HG03025 (cell line): ENCODE data around the gene DBP.
A peak's percentile ranks its signal among the peaks of the same experiment; 100 is the strongest.
"Not testable (repeated sequence)": the region's sequence is repeated elsewhere in the genome, so short reads cannot be mapped to it uniquely, and the experiment has no call there.

Experiments used
- ATAC-seq: cut with Tn5 transposase; IDR thresholded peaks from one replicate; pipeline ENCODE4 v1.9.1; 2021; ENCODE audit warnings: mild to moderate bottlenecking, moderate library complexity; ENCODE audit not compliant: unreplicated experiment, low FRiP score

The DBP gene

DNA sequence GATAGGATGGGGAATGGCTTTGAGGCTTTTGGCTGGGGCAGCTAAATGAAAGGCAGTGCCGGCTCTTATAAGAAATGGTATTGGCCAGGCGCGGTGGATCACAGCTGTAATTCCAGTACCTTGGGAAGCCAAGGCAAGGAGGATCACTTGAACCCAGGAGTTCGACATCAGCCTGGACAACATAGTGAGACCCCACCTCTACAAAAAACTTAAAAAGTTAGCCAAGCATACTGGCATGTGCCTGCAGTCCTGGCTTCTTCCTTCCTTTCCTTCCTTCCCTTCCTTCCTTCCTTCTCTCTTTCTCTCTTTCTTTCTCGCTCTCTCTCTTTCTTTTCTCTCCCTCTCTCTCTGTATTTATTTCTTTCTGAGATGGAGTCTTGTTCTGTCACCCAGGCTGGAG lies 5.7 kb upstream of the DBP start:
- ATAC-seq = no peak

DNA sequence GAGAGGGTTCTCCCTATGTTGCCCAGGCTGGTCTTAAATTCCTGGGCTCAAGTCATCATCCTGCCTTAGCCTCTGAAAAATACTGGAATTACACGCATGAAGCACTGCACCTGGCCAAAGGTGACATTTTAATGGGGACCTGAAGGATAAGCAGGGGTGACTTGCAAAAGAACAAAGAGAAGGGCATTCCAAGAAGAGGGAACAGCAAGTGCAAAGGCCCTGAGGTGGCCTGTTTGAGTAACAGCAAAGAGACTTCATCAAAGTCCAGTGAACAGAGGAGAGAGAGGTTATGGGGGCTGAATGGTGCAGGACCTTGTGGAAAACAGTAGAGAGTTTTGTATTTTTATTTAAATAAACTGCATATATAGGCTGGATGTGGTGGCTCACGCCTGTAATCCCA lies 4.7 kb upstream of the DBP start:
- no peak for ATAC-seq

DNA sequence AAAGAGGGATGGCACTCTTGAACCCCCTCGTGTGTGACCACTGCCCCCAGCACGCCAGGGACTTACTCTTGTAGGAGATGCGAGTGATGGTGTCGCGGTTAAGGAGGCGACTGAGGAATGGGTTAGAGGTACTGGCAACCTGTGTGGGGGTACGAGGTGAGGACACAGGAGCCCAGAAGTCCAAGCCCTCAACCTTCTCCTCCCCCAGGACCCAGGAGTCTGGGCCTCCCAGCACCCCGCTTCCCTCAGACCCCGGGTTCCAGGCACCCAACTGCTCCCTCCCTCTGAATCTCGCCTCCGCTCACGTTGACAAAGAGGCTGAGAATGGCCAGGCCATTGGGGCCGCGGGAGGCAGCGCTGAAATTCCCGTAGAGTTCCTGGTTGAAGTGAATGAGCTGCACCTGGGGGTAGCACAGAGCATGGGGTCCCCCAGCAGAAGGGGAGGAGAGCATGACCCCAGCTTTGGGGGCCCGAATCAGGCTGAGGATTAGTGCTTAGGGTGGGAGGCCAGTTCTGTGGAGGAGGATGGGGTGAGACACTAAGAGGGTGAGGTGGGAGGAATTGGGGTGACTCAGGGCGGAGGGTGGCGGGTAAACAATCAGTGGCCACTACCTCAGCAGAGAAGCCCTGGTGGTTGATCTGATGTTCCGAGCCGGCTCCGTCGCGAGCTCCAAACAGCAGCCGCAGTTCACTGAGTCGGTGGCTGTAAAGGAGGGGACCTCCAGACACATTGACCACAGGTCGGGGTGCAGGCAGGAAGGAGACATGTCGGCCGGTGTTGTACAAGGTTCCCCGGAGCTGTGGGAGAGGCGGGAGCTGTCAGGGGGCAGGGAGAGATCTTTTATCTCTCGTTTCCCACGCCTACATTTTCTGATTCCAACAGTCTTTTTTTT lies 2.5 kb upstream of the DBP start:
- no peak for ATAC-seq

DNA sequence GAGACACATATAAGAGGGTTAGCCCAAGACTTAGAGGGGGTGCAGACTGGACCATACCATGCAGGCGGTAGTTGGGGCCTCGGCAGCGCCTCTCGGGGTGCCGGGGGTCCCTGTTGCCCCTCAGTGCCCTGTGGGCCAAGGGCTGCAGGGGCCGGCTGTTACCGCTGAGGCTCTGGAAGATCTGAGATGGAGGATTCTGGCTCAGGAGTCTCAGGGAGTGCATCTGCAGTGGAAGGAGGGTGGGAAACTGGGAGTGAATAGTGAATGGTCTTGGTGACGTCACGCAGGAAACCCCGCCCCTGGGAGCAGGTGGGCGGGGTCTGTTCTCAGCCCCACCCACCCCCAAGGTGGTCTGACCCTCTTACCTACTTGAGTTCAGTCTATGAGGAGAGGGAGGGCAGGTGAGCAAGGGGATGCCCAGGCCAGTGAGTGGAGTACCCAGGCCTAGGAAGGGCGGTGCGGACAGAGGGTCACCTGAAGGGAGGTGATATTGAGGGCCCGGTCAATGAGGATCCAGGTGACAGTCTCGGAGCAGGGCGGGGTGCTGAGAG lies 1.7 kb upstream of the DBP start:
- ATAC-seq = no peak

GRCh38 chr19:48637948-48638830 lies 1.0 kb upstream of the DBP start:
- ATAC-seq = peak; percentile 7

GRCh38 chr19:48637449-48637947 lies 319 bp upstream of the DBP start:
- peak; percentile 60 for ATAC-seq

GRCh38 chr19:48635966-48636858 lies 967 bp downstream of the DBP start:
- no peak for ATAC-seq

DNA sequence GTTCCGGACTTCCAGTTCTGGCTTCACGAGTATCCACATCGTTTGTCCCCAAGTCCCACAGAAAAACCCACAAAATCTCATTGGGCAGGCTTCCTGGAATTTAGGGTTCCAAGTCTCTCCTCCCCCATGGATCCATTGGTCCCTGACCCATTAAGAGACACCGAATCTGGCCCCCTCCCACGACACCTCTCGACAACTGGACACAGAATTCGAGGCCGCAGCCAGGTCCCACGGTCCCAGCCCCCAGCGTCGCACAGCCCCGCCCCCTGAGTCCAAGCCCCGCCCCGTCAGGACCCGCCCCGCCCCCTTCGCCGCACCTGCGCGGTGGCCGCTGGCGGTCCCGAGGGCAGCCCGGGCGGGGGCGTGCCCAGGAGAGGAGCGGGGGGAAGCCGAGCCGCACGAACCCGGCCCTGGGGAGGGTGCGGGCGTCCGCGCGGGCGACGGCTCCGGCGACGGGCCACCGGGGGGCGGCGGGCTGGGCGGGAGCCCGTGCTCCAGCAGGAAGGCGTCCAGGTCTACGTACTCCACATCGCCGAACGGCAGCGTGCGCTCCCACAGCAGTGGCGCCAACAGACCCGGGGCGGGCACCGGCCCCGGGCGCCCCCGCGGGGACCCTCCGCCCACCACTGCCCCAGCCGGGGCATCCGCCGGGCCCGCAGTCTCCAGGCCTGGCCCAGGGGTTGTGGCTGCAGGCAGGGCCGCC lies 1.8 kb downstream of the DBP start:
- ATAC-seq = no peak

GRCh38 chr19:48634424-48635262 lies 2.5 kb downstream of the DBP start:
- peak; percentile 24 for ATAC-seq

DNA sequence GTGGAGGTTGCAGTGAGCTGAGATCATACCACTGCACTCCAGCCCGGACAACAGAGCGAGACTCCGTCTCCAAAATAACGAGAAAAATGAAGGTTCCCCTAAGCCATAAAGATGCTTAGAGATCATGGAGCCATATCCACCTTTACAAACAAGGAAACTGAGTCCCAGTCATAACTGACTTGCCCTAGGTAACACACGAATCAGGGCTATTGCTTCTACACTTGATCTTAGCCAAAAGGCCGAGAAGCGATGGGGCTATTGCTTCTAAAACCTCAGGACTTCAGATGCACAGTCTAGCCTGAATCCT lies 3.2 kb downstream of the DBP start:
- ATAC-seq = no peak

DNA sequence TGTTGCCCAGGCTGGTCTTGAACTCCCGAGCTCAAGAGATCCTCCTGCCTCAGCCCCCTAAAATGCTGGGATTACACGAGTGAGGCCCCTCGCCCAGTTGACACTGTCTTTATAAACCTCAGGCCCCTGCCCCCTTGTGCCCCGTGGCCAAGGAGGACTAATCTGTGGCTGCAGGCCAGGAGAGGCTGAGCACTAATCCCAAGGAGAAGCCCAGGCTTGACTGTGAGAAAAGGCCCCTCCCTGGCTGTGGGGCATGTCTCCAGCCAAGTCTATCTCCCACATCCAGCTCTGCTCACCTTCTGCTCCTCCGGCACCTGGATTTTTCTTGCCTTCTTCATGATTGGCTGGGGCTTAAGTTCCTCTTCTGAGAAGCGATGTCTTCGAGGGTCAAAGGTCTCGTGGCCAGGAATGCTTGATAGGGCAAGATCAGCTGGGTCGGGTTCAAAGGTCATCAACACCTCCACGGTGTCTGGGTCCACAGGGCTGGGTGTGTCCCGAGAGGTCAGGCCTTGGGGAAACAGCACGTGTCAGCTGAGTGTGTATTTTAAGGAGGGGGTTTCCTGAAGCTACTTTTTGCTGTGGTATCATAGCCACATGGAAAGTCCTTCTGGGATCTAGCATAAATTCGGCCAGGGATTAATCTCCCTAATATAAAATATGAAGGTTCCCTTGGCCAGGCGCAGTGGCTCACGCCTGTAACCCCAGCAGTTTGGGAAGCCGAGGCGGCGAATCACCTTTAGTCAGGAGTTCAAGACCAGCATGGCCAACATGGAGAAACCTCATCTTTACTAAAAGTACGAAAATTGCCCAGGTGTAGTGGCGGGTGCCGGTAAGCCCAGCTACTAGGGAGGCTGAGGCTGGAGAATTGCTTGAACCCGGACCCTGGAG lies 3.8 kb downstream of the DBP start:
- no peak for ATAC-seq

- ATAC-seq = no peak
Observed at GRCh38 chr19:48632692-48633147, 4.5 kb downstream of the DBP start.

DNA sequence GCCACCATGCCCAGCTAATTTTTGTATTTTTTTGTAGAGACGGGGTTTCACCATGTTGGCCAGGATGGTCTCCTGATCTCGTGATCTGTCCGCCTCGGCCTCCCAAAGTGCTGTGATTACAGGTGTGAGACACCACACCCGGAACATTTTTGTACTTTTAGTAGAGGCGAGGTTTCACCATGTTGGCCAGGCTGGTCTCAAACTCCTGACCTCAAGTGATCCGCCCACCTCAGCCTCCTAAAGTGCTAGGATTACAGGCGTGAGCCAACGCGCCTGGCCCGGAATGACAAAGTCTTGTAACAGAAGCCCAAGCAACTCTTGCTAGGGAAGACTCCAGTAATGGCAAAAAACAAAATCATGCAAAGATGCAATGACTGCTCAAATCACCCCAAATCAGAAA lies 4.9 kb downstream of the DBP start:
- not testable (repeated sequence) for ATAC-seq

DNA sequence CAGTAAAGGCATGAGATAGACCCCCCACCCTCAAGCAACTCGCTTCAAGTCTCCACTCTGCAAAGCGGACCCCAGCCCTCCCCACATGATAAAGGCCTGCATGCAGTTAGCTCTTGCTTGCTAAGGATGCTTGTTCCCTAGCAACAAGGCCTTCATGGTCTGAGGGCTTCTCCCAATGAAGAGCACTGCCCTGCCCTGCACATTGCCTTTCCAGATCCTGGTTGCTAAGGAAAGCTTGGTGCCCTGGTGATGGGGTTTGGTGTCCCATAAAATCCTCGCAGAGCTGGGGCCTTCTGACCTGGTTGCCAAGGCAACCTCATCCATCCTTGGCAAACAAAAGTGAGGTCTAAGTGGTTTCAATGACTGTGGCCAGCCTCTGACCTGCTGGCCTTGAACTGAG lies 6.0 kb downstream of the DBP start:
- ATAC-seq = no peak

DNA sequence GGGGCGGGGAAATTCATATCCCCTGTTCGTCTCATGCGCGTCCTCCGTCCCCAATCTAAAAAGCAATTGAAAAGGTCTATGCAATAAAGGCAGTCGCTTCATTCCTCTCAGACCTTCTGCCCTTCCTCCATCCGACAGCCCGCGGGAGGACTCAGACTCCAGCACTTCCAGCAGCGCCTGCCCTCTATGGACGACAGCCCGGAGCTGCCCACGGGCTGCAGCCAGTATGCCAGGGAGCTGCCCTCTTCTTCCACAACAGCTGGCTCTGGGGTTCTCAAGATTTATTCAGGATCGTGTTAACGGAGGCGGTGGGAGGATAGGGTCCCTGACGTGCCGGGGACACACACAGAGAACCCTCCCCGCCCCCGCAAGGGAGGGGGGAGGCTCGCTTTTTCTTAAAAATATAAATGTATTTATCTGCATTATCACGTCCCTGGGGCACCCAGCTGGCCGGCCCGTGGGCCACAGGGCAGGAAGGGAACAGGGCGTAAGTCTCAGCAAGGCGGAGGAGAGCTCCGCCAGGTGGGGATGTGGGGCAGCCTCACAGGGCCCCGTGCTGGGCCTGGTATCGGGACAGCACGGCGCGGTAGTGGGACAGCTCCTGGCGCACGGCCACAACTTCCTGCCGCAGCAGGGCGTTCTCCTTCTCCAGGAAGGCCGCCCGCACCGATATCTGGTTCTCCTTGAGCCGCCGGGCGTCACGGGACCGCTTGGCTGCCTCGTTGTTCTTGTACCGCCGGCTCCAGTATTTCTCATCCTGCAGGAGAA lies 6.7 kb downstream of the DBP start:
- no peak for ATAC-seq

GRCh38 chr19:48629599-48630295 lies 7.4 kb downstream of the DBP start:
- ATAC-seq = no peak

GRCh38 chr19:48629297-48629598 lies 7.9 kb downstream of the DBP start:
- no peak for ATAC-seq
